SK-MEL-5 (cell line): Measurements from ENCODE around the gene FAM83G. TPM values are rescaled to one million over a fixed set of nuclear protein-coding genes. Genes with fewer than 3 reads are reported as not detected.
A peak's percentile ranks its signal among the peaks of the same experiment; 100 is the strongest.
"Not testable (repeated sequence)": the region's sequence is repeated elsewhere in the genome, so short reads cannot be mapped to it uniquely, and the experiment has no call there.

ENCODE experiments used
- DNase-seq: peaks from one replicate; pipeline ENCODE4 v3.0.0-alpha.2; 2016; ENCODE audit warnings: low read depth, low spot score
- in situ Hi-C: cut with HindIII; loops from 2 replicates; pipeline ENCODE4 v1.10.0; 2016; ENCODE audit warnings: low sequenced_read_pairs, high pct_unique_total_duplicates, low pct_unique_long_range_greater_than_20kb
- total RNA-seq: library from RNA; depleted of rRNA; stranded (reverse); fragments of >200 nt; shearing (Covaris generic); gene quantifications from 2 replicates; pipeline ENCODE4 v1.2.3, GENCODE V29; 2014

Gene FAM83G
- total RNA-seq, 1 experiment from 2014 or later, result 0.61 TPM

- no peak for DNase-seq
- in situ Hi-C loops, result no loop called here
These were observed 53.3 kb downstream of the FAM83G start for GRCh38 chr17:18950944-18951905.

GRCh38 chr17:18950346-18950745 is 54.2 kb downstream of the FAM83G start:
- in situ Hi-C loops, result no loop called here
- no peak for DNase-seq

GRCh38 chr17:18949566-18949965 is 55.0 kb downstream of the FAM83G start:
- in situ Hi-C loops, result no loop called here
- peak; percentile 34 for DNase-seq

- in situ Hi-C loops, result no loop called here
- DNase-seq, result no peak
These were observed 56.0 kb downstream of the FAM83G start for GRCh38 chr17:18948476-18949006.

GRCh38 chr17:18947866-18948265 is 56.7 kb downstream of the FAM83G start:
- in situ Hi-C loops, result no loop called here
- no peak for DNase-seq

GRCh38 chr17:18946536-18946935 is 58.0 kb downstream of the FAM83G start:
- in situ Hi-C loops, result no loop called here
- DNase-seq, result no peak

- in situ Hi-C loops, result no loop called here
- no peak for DNase-seq
These were observed 59.9 kb downstream of the FAM83G start for GRCh38 chr17:18944646-18945045.

- in situ Hi-C loops, result no loop called here
- DNase-seq, result no peak
These were observed 65.9 kb downstream of the FAM83G start for GRCh38 chr17:18938692-18939023.

GRCh38 chr17:18937981-18938691 is 66.4 kb downstream of the FAM83G start:
- in situ Hi-C loops, result no loop called here
- no peak for DNase-seq

GRCh38 chr17:18933102-18934058 is 71.2 kb downstream of the FAM83G start:
- in situ Hi-C loops, result no loop called here
- DNase-seq, result no peak

- in situ Hi-C loops, result no loop called here
These were observed 72.1 kb downstream of the FAM83G start for GRCh38 chr17:18932360-18933055.

GRCh38 chr17:18928628-18929125 is 75.9 kb downstream of the FAM83G start:
- in situ Hi-C loops, result no loop called here

More at GRCh38 chr17:18932360-18933055, 72.1 kb downstream of the FAM83G start:
- DNase-seq, result no peak

GRCh38 chr17:18925187-18925586 is 79.4 kb downstream of the FAM83G start:
- DNase-seq, result no peak
- in situ Hi-C loops, result no loop called here

More at GRCh38 chr17:18928628-18929125, 75.9 kb downstream of the FAM83G start:
- DNase-seq, result peak; percentile 38

- DNase-seq, in situ Hi-C loops: not testable (repeated sequence)
These were observed 82.0 kb downstream of the FAM83G start for GRCh38 chr17:18922596-18922995.

- in situ Hi-C loops, result no loop called here
- no peak for DNase-seq
These were observed 82.6 kb downstream of the FAM83G start for GRCh38 chr17:18921912-18922451.

GRCh38 chr17:18921485-18921884 is 83.1 kb downstream of the FAM83G start:
- DNase-seq, result no peak
- in situ Hi-C loops, result no loop called here
